Measurements from ENCODE around the gene SPHK2.
"Not testable (repeated sequence)": the region's sequence is repeated elsewhere in the genome, so short reads cannot be mapped to it uniquely, and the experiment has no call there.

SPHK2 gene

GRCh38 chr19:48676887-48677286 is 57.6 kb downstream of the SPHK2 start:
- DNase-seq = no peak

GRCh38 chr19:48678201-48678600 is 58.9 kb downstream of the SPHK2 start:
- no peak for DNase-seq

GRCh38 chr19:48680006-48680405 is 60.7 kb downstream of the SPHK2 start:
- DNase-seq = not testable (repeated sequence)

Measured in anterior cingulate cortex (tissue), 58 donors.